T-helper 17 cell (primary cell): Measurements from ENCODE around the gene GTF2A1. TPM values are rescaled to one million over a fixed set of nuclear protein-coding genes. Genes with fewer than 3 reads are reported as not detected.

ENCODE experiments used
- ATAC-seq: fragments of 150-1000 bp; cut with Tn5 transposase; 2 replicates; pipeline ENCODE4 v1.10.0; 2021; ENCODE audit warnings: mild to moderate bottlenecking, moderate library complexity
- DNase-seq, 3 donors: peaks; one replicate each; pipeline versions ENCODE4 v3.0.0 to v3.0.0-alpha.2; 2020 to 2021
- H3K9me3 ChIP-seq: one replicate; pipeline ENCODE4 v1.7.0; 2013; ENCODE audit warnings: low read length, mild to moderate bottlenecking; ENCODE audit not compliant: control insufficient read depth, poor library complexity, severe bottlenecking
- H3K27ac Mint-ChIP-seq: one replicate; pipeline ENCODE4 v1.8.0; 2022; ENCODE audit warnings: mild to moderate bottlenecking, moderate library complexity, mixed read lengths
- H3K27me3 Mint-ChIP-seq: one replicate; pipeline ENCODE4 v1.8.0; 2022; ENCODE audit warnings: mixed read lengths
- H3K36me3 Mint-ChIP-seq: one replicate; pipeline ENCODE4 v1.8.0; 2022; ENCODE audit warnings: low read depth, mixed read lengths
- H3K4me1 Mint-ChIP-seq: one replicate; pipeline ENCODE4 v1.8.0; 2022; ENCODE audit warnings: mild to moderate bottlenecking, mixed read lengths
- H3K4me3 Mint-ChIP-seq: one replicate; pipeline ENCODE4 v1.8.0; 2022; ENCODE audit warnings: mild to moderate bottlenecking, moderate library complexity, mixed read lengths
- total RNA-seq, 4 donors: library from RNA in 2 of 4; stranded (reverse) in 2 of 4; gene quantifications; one replicate each; pipeline ENCODE4 v1.2.3 and lab custom pipeline; 2022 to 2026

The GTF2A1 gene
- total RNA-seq, 2 donors from 2014 or later = 21.4 to 22.4 TPM

GRCh38 chr14:81221579-81222102, 882 bp upstream of the GTF2A1 start:
- Mint-ChIP-seq H3K36me3 (peaks cover 5% of the 10 kb centered on the region), H3K4me1 (peaks cover 22% of the 10 kb centered on the region), H3K4me3 (peak overlapping the region; percentile 89), H3K27me3 (peaks cover 6% of the 10 kb centered on the region), H3K27ac (peak overlapping the region; percentile 100)
- DNase-seq = no peak
- no peaks in the 10 kb centered on the region for H3K9me3 ChIP-seq
- ATAC-seq = no peak

DNA sequence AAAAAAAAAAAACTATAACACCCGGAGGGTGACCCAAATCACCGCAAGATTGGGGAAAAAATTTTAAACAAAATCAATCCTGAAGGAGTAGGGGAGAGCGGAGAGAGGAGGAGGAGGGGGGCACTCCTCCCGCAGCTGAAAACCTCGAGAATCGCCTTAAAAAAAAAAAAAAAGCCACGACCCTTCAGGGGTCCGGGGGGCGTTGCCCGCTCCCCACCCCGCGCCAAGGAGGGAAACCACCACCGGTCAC, 254 bp downstream of the GTF2A1 start:
- Mint-ChIP-seq H3K36me3 (peaks cover 5% of the 10 kb centered on the region), H3K4me3 (peak overlapping the region; percentile 89), H3K27me3 (peaks cover 6% of the 10 kb centered on the region), H3K4me1 (peaks cover 22% of the 10 kb centered on the region), H3K27ac (peak overlapping the region; percentile 100)
- DNase-seq = no peak
- no peaks in the 10 kb centered on the region for H3K9me3 ChIP-seq
- no peak for ATAC-seq

- ATAC-seq (peak; percentile 22), DNase-seq (peak; percentile 32 to 38 (median 35))
- Mint-ChIP-seq H3K27ac (peak overlapping the region; percentile 100), H3K27me3 (peaks cover 6% of the 10 kb centered on the region), H3K4me1 (peaks cover 22% of the 10 kb centered on the region), H3K36me3 (peaks cover 5% of the 10 kb centered on the region), H3K4me3 (peak overlapping the region; percentile 97)
- no peaks in the 10 kb centered on the region for H3K9me3 ChIP-seq
Measured at GRCh38 chr14:81219759-81220579, 790 bp downstream of the GTF2A1 start.

- peaks cover 23% of the 10 kb centered on the region for H3K4me1 Mint-ChIP-seq
- H3K36me3 Mint-ChIP-seq = peaks cover 5% of the 10 kb centered on the region
- no peaks in the 10 kb centered on the region for H3K9me3 ChIP-seq
- DNase-seq (peak; percentile 71 to 88 (median 78)), ATAC-seq (peak; percentile 67)
- peak overlapping the region; percentile 97 for H3K4me3 Mint-ChIP-seq
- peaks cover 6% of the 10 kb centered on the region for H3K27me3 Mint-ChIP-seq
- peak overlapping the region; percentile 100 for H3K27ac Mint-ChIP-seq
Measured at GRCh38 chr14:81219210-81219758, 1.5 kb downstream of the GTF2A1 start.

- ATAC-seq (peak; percentile 67), DNase-seq (no peak)
- no peaks in the 10 kb centered on the region for H3K9me3 ChIP-seq
- H3K4me1 Mint-ChIP-seq = peaks cover 34% of the 10 kb centered on the region
- no peaks in the 10 kb centered on the region for H3K27me3 Mint-ChIP-seq
- no peak overlapping the region for H3K4me3 Mint-ChIP-seq
- H3K36me3 Mint-ChIP-seq = peaks cover 7% of the 10 kb centered on the region
- H3K27ac Mint-ChIP-seq = no peak overlapping the region
Measured at GRCh38 chr14:81211844-81212243, 8.9 kb downstream of the GTF2A1 start.

GRCh38 chr14:81209167-81209836, 11.5 kb downstream of the GTF2A1 start:
- H3K4me3 Mint-ChIP-seq = no peak overlapping the region
- H3K27ac Mint-ChIP-seq = peak overlapping the region; percentile 49
- H3K9me3 ChIP-seq = no peaks in the 10 kb centered on the region
- peaks cover 12% of the 10 kb centered on the region for H3K36me3 Mint-ChIP-seq
- DNase-seq = no peak
- H3K4me1 Mint-ChIP-seq = peaks cover 39% of the 10 kb centered on the region
- H3K27me3 Mint-ChIP-seq = no peaks in the 10 kb centered on the region
- ATAC-seq = no peak

DNA sequence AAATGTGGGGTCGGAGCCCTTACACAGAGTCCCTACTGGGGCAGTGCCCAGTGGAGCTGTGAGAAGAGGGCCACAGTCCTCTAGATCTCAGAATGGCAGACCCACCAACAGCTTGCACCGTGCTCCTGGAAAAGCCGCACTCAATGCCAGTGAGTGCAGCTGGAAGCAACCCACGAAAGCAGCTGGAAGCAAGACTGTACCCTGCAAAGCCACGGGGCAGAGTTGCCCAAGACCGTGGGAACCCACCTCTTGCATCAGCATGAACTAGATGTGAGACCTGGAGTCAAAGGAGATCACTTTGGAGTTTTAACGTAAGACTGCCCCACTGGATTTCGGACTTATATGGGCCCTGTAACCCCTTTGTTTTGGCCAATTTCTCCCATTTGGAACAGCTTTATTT, 12.3 kb downstream of the GTF2A1 start:
- Mint-ChIP-seq H3K4me1 (peaks cover 41% of the 10 kb centered on the region), H3K27ac (no peak overlapping the region), H3K36me3 (peaks cover 14% of the 10 kb centered on the region), H3K4me3 (no peak overlapping the region), H3K27me3 (no peaks in the 10 kb centered on the region)
- no peak for DNase-seq
- no peak for ATAC-seq
- H3K9me3 ChIP-seq = no peaks in the 10 kb centered on the region

DNA sequence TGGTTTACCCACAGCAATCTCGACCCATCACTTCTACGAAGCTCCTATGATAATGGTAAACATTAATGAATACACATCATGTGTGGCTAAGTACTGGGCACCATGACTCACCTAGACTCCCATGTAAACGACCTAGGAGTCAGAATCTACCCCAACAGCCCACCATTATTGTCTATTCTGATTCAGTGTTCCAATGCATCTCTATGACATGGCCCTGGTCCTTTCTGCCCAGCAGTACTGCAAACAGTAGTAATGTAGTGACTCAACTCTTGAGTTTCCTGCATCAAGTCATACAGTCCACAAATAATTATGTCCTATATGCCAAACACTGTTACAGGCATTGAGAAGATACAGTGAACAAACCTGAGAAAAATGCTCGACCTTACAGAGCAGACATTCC, 14.6 kb downstream of the GTF2A1 start:
- DNase-seq (no peak), ATAC-seq (no peak)
- peaks cover 14% of the 10 kb centered on the region for H3K36me3 Mint-ChIP-seq
- H3K4me1 Mint-ChIP-seq = peaks cover 30% of the 10 kb centered on the region
- no peak overlapping the region for H3K27ac Mint-ChIP-seq
- no peaks in the 10 kb centered on the region for H3K9me3 ChIP-seq
- H3K4me3 Mint-ChIP-seq = no peak overlapping the region
- no peaks in the 10 kb centered on the region for H3K27me3 Mint-ChIP-seq

GRCh38 chr14:81205639-81206038, 15.1 kb downstream of the GTF2A1 start:
- H3K36me3 Mint-ChIP-seq = peaks cover 14% of the 10 kb centered on the region
- H3K9me3 ChIP-seq = no peaks in the 10 kb centered on the region
- DNase-seq = no peak
- no peaks in the 10 kb centered on the region for H3K27me3 Mint-ChIP-seq
- no peak overlapping the region for H3K27ac Mint-ChIP-seq
- H3K4me3 Mint-ChIP-seq = no peak overlapping the region
- H3K4me1 Mint-ChIP-seq = peaks cover 29% of the 10 kb centered on the region
- no peak for ATAC-seq

DNA sequence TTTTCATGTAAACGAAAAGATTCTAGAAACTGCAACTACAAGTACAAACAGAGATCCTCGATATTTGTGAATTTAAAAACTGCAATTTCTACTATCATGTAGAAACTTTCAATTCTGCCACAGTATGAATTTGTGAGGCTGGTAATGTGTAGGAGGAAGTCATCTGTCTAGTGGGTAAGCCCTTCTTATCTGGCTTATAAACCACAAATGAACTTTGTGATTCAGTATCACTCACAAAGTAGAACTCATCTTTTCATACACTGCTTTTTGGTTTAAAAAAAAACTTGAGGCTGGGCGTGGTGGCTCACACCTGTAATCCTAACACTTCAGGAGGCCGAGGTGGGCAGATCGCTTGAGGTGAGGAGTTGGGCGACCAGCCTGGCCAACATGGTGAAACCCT, 20.7 kb downstream of the GTF2A1 start:
- H3K27ac Mint-ChIP-seq = peak overlapping the region; percentile 83
- H3K4me3 Mint-ChIP-seq = no peak overlapping the region
- ATAC-seq = peak; percentile 88
- no peaks in the 10 kb centered on the region for H3K27me3 Mint-ChIP-seq
- peaks cover 3% of the 10 kb centered on the region for H3K36me3 Mint-ChIP-seq
- H3K9me3 ChIP-seq = no peaks in the 10 kb centered on the region
- no peak for DNase-seq
- H3K4me1 Mint-ChIP-seq = peaks cover 14% of the 10 kb centered on the region

GRCh38 chr14:81199084-81199483, 21.7 kb downstream of the GTF2A1 start:
- DNase-seq = no peak
- Mint-ChIP-seq H3K27ac (peak overlapping the region; percentile 83), H3K27me3 (no peaks in the 10 kb centered on the region), H3K4me3 (no peak overlapping the region), H3K4me1 (peaks cover 19% of the 10 kb centered on the region), H3K36me3 (peaks cover 4% of the 10 kb centered on the region)
- no peak for ATAC-seq
- no peaks in the 10 kb centered on the region for H3K9me3 ChIP-seq

DNA sequence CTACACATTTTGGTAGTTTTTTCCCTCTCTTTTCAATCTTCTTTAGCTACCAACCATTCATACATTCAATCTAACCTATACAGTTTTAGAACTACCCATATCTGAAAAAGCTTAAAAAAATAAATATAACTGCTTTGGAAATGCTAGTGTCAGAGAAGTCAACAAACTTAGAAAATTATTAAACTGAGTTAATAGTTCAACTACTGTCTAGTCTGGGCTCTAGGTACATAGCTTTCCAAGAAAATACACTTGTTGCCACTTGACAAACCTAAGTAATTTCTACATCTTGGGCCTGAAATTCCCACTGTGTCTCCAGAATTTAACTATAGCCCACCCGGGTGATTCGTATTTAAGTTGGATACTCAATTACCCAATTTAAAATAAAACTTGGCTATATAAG, 22.1 kb downstream of the GTF2A1 start:
- peaks cover 2% of the 10 kb centered on the region for H3K36me3 Mint-ChIP-seq

DNA sequence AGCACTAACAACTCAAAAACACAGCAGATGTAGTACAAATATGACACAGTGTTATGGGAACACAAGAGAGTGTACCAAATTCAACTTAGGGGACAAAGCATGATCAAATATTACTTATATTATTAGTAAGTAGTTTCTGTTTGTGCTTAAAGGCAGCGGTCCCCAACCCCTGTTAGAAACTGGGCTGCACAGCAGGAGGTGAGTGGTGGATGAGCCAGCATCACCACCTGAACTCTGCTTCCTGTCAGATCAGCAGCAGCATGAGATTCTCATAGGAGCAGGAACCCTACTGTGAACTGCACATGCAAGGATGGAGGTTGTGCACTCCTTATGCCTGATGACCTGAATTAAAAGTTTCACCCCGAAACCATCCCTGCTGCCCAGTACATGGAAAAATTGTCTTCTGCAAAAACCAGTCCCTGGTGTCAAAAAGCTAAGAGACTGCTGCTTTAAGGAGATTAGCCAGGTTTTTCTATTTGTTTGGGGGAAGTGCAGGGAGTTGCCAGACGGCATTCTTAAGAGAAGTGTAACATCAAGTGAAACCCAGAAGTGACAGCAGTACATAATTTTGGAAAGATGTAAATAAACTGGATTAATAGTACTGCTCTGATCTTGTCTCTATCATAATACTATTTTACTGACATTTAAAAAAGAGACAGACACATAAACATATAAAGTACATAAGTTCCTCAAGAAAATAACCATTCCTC, 26.7 kb downstream of the GTF2A1 start:
- DNase-seq = no peak
- H3K27ac Mint-ChIP-seq = peak overlapping the region; percentile 86
- H3K4me3 Mint-ChIP-seq = no peak overlapping the region
- H3K9me3 ChIP-seq = no peaks in the 10 kb centered on the region
- no peaks in the 10 kb centered on the region for H3K27me3 Mint-ChIP-seq
- peaks cover 5% of the 10 kb centered on the region for H3K36me3 Mint-ChIP-seq
- no peak for ATAC-seq
- H3K4me1 Mint-ChIP-seq = peaks cover 33% of the 10 kb centered on the region

More for the DNA sequence above, 22.1 kb downstream of the GTF2A1 start:
- DNase-seq (no peak), ATAC-seq (no peak)
- H3K9me3 ChIP-seq = no peaks in the 10 kb centered on the region
- Mint-ChIP-seq H3K27me3 (no peaks in the 10 kb centered on the region), H3K27ac (peak overlapping the region; percentile 83), H3K4me3 (no peak overlapping the region), H3K4me1 (peaks cover 18% of the 10 kb centered on the region)
